ENCODE measurements around the gene DGCR8.
"Not testable (repeated sequence)": the region's sequence is repeated elsewhere in the genome, so short reads cannot be mapped to it uniquely, and the experiment has no call there.

The DGCR8 gene

DNA sequence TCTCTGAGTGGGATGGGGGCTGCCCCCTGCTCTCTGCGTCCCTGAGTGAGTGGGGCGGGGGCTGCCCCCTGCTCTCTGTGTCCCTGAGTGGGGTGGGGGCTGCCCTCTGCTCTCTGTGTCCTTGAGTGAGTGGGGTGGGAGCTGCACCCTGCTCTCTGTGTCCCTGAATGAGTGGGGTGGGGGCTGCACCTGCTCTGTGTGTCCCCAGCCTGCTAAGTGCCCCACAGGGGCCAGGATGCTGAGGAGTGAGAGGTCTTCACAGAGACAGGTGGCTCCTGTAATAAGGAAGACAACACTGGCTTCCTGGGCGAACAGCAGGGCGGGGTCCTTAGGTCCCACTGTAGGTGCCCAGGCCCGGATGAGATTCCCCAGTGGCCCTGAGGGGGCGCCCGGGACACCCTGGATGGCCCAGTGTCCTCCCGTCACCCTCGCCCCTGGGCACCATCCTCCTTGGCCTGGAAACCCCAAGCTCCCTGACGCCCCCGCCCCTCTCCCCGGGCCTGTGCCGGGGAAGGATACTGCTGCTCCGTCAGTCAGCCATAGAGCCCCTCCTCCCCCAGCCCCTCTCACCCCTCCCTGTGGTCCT is 74.7 kb downstream of the DGCR8 start:
- no peak for DNase-seq (ENCODE audit: low spot score)

DNA sequence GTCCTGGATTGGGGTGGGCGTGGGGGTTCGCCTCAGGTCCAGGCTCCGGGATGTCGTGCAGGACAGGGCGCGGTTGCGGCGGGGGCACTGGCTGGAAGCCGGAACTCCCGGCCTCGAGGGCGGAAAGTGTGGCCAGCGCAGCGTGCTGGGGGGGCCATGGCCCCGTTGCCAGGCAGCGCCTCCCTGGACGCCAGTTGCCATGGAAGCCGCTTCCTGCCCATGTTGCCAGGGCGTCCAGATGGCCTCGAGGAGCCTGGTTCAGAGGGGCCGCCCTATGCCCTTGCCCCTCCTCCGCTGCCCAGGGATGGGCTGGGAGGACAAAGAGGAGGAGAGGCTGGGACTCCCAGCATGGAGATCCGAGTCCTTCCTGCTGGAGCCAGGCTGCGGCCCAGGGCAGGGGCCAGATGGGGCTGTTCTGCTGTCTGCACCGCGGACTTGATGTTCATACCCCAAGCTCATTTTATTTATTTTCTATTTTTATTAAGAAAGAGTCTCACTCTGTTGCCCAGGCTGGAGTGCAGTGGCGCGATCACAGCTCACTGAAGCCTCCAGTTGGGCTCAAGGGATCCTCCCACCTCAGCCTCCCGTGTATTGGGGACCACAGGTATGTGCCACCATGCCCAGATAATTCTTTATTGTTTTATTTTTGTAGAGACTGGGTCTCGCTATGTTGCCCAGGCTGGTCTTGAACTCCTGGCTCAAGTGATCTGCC is 75.4 kb downstream of the DGCR8 start:
- DNase-seq (ENCODE audit: low spot score): no peak

DNA sequence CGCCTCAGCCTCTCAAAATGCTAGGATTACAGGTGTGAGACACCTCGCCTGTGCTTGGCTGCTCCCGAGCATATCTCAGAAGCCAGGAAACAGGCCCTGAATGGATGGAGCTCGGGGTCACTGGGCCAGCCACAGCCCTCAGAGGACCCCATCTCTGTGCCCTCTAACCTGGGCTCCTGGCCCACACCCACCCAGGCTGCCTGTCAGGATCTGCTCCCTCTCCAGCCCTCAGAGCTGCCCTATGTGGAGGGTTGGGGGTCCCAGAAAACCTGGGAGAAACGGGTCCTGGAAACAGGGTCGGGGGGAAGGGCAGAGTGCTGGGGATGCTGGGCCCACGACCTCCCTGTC is 76.0 kb downstream of the DGCR8 start:
- DNase-seq (ENCODE audit: low spot score): no peak

DNA sequence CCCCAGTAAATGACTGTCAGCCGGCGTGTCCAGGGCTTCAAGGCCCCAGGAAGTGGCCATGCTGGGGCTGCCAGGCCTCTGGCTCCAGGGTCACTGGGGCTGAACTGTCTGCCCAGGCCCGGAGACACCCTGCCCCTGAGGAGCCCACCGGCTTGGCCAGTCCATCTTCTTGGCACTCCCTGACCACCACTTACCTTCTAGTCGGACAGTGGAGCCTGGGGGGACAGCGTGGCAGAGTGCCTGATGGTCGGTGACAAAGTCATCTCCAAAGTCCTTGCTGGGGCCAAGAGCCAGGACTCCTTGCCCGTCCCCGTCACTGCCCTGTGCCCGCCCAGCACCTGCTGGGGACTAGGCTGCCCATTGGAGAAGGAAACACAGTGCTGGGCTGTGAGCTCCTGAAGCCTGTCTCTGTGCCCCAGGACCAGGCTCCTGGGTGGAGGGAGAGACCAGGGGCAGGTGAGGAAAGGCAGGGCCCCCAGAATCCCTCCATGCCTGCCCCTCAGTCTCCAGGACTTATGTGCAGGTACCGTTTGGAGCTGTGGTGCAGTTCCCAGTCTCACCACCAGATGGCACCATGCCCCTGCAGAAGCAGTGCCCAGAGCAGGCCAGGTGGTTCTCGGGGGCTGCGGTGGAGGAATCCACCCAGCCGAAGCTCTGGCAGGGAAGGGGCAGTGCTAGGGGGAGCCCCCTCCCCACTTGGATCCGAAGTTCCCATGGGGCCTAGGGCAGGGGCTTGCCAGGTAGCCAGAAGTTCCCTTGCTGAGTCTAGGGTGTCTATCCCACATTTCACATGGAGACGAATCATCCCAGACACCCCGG is 76.8 kb downstream of the DGCR8 start:
- peak; percentile 80 for DNase-seq (ENCODE audit: low spot score)

DNA sequence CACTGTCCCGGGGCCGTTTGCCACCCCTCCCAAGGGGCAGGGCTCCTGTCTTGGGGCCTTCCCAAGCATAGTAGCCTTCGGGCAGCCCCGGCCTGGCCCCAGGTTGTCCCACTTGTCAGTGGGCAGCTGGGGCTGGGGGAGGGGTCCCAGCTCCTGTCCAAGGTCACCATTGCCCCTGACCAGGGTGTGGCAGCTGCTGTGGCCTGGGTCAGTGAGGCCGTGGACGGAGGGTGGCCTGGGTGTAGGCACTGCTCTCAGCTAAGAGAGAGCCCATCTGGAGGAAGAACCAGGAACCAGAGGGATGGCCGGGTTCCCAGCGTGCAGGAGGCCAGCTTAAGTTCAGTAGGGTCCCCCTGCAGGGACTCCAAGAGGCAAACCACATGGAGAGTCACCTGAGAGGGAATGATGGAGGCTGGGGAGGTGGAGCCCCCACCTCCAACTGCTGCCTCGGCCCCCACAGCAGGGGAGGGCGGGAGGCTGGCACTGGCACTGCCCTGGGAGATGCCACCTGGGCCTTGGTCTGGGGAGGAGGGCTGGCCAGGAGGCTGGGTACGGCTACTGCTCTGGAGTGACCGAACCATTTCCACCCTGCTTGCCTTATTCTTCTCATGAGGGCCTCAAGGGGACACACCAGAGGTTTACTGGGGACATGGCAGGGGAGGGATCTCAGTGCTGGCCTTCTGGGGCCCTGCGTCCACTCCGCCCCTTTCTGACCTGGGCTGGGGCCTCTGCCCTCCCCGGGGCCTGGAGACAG is 77.6 kb downstream of the DGCR8 start:
- no peak for DNase-seq (ENCODE audit: low spot score)

DNA sequence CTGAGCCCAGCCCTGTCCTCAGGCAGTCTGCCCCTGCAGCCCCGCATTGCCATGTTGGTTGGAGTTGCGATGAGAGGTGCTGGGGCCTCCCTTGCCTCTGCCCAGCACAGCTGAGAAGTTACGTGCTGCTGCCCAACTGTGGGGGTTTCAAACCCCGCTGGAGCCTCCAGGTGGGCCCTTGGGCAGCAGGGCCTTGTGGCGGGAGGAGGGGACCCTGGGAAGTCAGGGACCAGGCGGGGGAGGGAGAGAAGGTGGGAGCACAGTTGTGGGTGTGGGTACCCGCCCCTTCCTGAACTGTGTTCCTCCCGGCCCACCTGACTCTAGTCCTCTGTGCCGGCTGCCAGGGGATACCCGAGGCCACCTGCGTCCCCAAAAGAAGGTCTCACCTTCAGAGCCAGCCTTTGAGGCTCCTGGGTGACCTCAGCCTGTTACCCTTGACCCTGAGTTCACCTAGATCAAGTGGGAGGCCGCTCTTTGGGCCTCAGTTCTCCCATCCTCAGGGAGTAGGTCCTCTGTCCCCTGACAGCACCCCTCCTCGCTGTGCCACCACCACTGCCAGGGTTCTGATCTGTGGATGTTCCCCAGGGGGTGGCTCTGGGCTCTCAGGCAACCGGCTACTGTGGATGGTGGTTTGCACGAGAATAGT is 78.5 kb downstream of the DGCR8 start:
- DNase-seq (ENCODE audit: low spot score): no peak

DNA sequence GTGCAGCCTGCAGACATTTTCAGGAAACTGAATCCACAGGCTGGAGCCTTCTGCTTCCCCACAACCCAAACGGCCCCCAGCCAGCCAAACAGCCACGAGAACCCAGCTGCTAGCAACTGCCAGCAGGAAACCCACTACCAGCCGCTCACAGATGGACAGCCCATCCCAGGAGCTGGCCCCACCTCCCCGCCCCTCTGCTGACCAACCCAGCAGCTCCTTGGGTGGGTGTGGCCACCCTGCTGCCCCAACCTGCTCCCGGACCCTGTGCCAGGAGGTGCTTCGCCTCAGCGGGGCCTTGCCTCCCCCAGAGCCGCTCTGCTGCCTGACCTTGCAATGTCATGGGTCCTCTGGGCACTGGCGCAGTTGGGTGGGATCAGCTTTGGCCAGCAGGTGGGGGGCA is 79.0 kb downstream of the DGCR8 start:
- no peak for DNase-seq (ENCODE audit: low spot score)

DNA sequence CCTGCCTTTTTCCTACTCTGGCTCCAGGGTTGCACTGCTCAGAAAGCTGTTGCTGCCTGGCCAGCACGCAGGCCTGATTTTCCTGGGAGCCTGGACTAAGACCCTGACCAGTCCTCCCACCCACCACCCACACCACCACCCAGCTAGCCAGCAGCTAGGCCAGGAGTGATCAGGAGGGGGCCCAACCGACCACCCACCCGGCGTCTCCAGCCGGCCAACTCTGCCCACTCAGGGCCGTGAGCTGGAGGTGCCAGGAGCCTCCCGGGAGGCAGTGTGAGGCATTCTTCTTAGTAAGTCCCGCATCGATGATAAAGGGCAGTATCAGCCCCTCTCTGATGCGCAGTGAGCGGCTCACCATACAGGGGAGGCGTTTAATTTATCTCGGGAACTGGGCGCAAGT is 79.5 kb downstream of the DGCR8 start:
- not testable (repeated sequence) for DNase-seq (ENCODE audit: low spot score)

DNA sequence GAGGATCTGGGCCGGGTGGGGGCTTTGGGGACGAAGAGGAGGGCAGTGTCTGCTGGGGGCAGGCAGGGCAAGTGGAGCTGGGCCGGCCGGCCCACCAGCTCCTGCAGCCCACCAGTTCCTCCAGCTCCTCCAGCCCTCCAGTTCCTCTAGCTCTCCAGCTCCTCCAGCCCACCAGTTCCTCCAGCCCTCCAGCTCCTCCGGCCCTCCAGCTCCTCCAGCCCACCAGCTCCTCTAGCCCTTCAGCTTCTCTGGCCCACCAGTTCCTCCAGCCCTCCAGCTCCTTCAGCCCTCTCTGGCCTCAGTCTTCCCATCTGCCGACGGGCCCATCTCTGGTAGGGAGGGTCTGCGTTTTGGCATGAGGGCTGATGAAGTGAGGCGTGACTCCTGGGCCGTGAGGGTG is 80.0 kb downstream of the DGCR8 start:
- DNase-seq (ENCODE audit: low spot score): no peak

Measured in hematopoietic multipotent progenitor cell treated with erythropoietin and hydrocortisone succinate and interleukin-3 and kit ligand, for 15 days (in vitro differentiated cells).